ENCODE measurements around the gene SPDYE1.
A peak's percentile ranks its signal among the peaks of the same experiment; 100 is the strongest.

SPDYE1 gene

DNA sequence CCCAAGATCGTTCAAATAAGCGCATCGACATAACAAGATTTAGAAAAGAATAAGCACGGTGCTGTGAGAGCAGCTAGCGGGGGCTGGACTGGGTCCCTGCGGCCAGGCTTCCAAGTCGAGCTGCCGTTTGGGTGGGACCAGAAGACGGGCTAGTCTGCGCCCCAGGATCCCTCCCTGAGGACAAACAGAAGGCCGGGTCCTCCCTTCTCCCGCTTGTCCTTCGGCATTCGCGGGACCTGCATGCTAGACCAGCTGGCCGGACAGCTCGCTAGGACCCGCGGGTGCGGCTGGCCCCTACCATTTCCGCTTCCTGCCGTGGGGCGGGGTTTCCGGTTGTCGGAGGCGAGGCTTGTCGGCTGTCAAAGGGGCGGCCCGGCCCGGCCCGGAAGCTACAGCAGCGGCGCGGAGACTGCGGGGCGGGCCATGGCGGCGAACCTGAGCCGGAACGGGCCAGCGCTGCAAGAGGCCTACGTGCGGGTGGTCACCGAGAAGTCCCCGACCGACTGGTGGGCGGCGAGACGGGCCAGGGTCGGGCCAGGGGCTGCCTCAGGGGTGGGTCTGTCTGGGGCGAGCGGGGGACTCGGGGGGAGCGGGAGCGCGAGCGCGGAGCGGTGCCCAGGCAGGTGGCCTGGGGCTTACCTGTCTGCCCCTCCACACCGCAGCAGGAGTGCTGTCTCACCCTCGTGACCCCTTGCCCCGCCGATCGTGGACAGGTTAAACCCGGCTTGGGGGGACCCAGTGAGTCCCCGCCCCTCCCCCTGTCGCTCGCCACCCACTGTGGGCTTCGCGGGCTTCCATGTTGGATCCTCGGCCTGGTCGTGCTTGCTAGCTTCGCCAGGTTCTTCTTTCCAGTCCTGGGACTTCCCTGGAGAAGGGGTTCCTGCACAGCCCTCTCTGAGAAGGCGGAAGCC, 46.9 kb downstream of the SPDYE1 start, which contains the start of gene DBNL:
Gene DBNL (plus strand): TSS at position 388 of the 911 bp plus-strand sequence. CDS start 36 bp downstream, at position 424.
- peak within 1 kb of the TSS; percentile 90 for H3K27ac ChIP-seq
- peak; percentile 82 for TF ChIP-seq ZFX (IDR thresholded peaks at IDR 0.05)
- TF ChIP-seq, protein P1, sequence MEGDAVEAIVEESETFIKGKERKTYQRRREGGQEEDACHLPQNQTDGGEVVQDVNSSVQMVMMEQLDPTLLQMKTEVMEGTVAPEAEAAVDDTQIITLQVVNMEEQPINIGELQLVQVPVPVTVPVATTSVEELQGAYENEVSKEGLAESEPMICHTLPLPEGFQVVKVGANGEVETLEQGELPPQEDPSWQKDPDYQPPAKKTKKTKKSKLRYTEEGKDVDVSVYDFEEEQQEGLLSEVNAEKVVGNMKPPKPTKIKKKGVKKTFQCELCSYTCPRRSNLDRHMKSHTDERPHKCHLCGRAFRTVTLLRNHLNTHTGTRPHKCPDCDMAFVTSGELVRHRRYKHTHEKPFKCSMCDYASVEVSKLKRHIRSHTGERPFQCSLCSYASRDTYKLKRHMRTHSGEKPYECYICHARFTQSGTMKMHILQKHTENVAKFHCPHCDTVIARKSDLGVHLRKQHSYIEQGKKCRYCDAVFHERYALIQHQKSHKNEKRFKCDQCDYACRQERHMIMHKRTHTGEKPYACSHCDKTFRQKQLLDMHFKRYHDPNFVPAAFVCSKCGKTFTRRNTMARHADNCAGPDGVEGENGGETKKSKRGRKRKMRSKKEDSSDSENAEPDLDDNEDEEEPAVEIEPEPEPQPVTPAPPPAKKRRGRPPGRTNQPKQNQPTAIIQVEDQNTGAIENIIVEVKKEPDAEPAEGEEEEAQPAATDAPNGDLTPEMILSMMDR (conservative IDR thresholded peaks at IDR 0.05), result no peak

DNA sequence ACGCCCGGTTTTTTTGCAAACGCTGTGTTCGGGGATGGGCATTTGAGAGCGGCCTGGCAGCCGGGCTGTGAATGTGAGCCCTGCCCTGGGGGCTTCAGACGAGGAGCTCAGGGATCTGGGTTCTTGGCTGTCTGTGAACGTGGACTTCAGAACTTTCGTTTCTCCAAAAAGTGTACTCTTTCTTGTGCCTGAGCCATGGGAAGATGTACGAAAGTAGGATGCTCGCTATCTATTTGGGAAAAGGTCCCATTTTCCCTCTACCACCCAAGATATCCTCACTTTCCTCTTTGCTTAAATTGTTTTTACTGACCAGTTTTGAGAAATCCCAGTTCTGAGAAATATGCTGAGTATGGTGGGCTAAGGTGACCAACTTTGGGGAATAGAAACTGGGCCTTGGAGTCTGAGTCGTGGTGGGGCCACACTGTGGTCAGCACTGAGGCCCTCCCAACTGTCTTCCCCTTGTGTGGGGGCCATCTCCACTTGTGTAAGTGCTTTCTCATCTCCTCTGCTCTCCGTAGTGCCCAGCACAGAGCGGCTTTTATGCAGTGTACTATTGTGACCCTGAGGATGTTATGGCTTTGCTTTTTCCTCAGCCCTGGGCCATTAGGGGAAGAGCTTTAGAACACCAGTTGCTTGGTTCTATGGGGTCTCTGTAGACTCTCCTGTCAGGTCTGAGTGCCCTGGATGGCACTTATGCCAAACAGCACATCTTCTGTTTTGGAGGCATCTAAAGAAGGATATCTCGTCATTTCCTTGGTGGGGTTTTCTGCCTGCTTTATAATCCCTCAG, 47.7 kb downstream of the SPDYE1 start:
- H3K27ac ChIP-seq, result peak overlapping the region; percentile 90
- no peak for TF ChIP-seq ZFX (IDR thresholded peaks at IDR 0.05)
- TF ChIP-seq, protein P1 (conservative IDR thresholded peaks at IDR 0.05), result no peak

DNA sequence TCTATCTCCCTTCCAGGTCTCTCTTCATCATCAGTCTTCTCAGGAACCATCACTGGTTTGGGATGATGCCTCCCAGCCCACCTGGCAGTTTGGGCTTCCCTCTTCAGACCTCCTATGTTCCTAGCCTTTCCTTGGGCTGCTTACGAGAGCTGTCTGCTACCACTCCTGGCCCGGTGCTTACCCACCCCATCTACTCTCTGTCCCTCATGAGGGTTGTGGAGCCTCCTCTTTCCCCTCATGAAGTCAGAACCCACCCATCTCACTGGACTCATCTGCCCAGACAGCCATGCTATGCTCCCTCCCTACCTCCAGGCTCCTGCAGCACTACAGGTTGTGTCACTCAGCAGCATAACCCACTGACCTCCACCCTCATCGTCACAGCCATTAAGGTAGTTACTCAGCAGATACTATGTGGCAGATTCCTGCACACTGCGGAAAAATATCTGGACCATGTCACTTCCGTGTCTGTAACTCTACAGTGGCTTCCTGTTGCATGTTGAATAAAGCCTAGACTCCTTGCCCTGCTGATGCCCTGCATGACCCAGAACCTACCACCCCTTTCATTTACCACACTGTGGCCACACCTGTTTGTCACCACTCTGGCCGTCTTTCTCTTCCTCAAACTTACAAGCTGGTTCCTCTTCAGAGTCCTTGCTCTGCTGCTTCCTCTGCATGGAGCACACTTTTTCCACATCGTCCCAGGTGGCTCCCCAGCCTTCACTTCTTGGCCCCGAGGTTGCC, 48.8 kb downstream of the SPDYE1 start:
- no peak for TF ChIP-seq ZFX (IDR thresholded peaks at IDR 0.05)
- TF ChIP-seq, protein P1 (conservative IDR thresholded peaks at IDR 0.05), result no peak
- no peak overlapping the region for H3K27ac ChIP-seq

DNA sequence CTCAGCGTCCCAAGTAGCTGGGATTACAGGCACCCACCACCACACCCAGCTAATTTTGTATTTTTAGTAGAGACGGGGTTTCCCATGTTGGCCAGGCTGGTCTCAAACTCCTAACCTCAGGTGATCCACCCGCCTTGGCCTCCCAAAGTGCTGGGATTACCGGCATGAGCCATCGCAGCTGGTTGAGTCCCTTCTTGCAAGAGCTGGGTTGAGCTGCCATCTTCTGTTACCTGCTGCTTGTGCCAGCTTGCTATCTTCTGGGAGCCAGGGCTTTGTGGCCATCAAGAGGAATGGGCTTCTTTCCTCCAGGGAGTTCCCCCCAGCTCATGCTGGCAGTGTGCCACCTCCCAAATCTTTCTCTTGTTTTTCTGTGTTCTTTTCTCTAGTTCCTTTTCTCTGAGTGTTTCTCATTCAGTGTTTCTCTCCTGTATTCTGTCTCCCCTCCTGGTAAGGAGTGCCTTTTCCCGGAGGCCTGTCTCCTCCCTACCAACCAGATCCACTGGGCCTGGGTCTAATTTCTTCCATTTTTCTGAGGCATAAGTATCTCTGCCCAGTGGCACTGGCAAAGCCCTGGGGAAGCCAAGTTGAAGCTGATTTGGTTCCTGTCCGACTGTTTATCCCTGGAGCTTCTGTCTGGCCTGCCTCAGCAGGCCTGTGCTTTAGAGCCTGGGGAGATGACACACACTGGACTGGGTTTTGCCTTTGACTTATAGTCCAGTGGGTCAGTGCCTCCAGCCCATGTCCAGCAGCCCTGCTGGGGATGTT, 50.5 kb downstream of the SPDYE1 start:
- H3K27ac ChIP-seq, result no peak overlapping the region
- no peak for TF ChIP-seq ZFX (IDR thresholded peaks at IDR 0.05)
- TF ChIP-seq, protein P1 (conservative IDR thresholded peaks at IDR 0.05), result no peak

DNA sequence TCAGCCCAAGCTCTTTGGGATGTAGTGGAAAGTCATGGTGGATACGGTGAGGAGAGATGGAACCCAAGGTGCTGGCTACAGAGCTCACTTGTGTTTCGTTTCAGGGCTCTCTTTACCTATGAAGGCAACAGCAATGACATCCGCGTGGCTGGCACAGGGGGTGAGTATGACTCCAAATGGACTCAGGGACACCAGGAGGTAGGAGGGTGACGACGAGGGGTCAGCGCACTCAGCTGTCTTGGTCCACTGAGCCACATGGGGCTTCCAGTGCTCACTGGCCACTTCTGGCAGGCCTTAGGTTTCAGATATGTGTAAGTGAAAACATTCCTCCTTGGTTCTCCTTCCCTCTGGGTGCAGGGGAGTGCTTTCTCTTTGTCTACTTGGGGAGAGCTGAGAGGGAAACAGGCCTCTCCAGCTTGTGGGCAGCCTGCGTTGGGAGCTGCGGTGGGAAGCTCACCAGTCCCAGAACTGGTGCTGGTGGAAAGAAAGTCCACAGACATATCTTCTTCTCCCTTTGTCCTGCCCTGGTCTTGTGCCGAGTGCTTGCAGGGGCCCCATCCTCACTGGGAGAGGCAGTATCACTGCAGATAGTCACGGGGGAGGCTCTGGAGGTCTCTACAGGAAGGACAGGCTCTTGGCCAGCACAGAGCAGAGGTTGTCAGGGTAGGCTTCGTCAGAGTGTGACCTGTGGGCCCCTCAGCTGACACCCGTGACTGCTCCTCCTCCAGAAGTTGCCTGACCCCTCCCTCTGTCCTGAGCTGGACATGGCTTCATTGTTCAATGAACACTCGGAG, 52.6 kb downstream of the SPDYE1 start:
- H3K27ac ChIP-seq, result no peak overlapping the region
- TF ChIP-seq ZFX (IDR thresholded peaks at IDR 0.05), result no peak
- TF ChIP-seq, protein P1 (conservative IDR thresholded peaks at IDR 0.05), result no peak

Data from C4-2B (cell line).